OCI-LY1 (cell line): ENCODE data around the gene LIN28B.

Experiments used
- H2AFZ ChIP-seq: fragments of 200-600 bp; sonication (generic), shearing (Covaris generic); 2 replicates; pipeline ENCODE4 v1.6.0; 2014; ENCODE audit warnings: antibody characterized with exemption, mild to moderate bottlenecking, low read length
- H3F3A ChIP-seq: fragments of 200-600 bp; sonication (generic), shearing (Covaris generic); 2 replicates; pipeline ENCODE4 v1.6.0; 2014; ENCODE audit warnings: mild to moderate bottlenecking, antibody characterized with exemption, low read length, moderate library complexity; ENCODE audit not compliant: insufficient read depth
- H3K27ac ChIP-seq: fragments of 200-600 bp; sonication (generic); 2 replicates; pipeline ENCODE4 v1.5.1; 2014; ENCODE audit warnings: low read length, mixed run types, mild to moderate bottlenecking, low read depth; ENCODE audit not compliant: poor library complexity, severe bottlenecking
- H3K27me3 ChIP-seq: fragments of 200-600 bp; sonication (generic); 2 replicates; pipeline ENCODE4 v1.6.0; 2014; ENCODE audit warnings: antibody characterized with exemption, mild to moderate bottlenecking, low read length, moderate library complexity; ENCODE audit not compliant: insufficient read depth
- H3K36me3 ChIP-seq: fragments of 200-600 bp; sonication (generic); 2 replicates; pipeline ENCODE4 v1.6.1; 2014; ENCODE audit warnings: mild to moderate bottlenecking, antibody characterized with exemption, low read length, moderate library complexity, mixed read lengths; ENCODE audit not compliant: insufficient read depth
- H3K4me1 ChIP-seq: fragments of 200-600 bp; sonication (generic); 2 replicates; pipeline ENCODE4 v1.5.1; 2014; ENCODE audit warnings: mild to moderate bottlenecking, low read length, moderate library complexity; ENCODE audit not compliant: insufficient read depth, severe bottlenecking
- H3K4me2 ChIP-seq: fragments of 200-600 bp; sonication (generic), shearing (Covaris generic); 2 replicates; pipeline ENCODE4 v1.6.1; 2014; ENCODE audit warnings: low read length
- H3K4me3 ChIP-seq: fragments of 200-600 bp; sonication (generic); 2 replicates; pipeline ENCODE4 v1.5.1; 2014; ENCODE audit warnings: low read length, low read depth, mild to moderate bottlenecking, mixed read lengths; ENCODE audit not compliant: poor library complexity, severe bottlenecking
- H3K79me2 ChIP-seq: fragments of 200-600 bp; shearing (Covaris generic); 2 replicates; pipeline ENCODE4 v1.6.1; 2016; ENCODE audit warnings: mixed run types, low read length, mixed read lengths; ENCODE audit not compliant: insufficient read depth
- H3K9ac ChIP-seq: fragments of 200-600 bp; sonication (generic), shearing (Covaris generic); 2 replicates; pipeline ENCODE4 v1.6.1; 2014; ENCODE audit warnings: mild to moderate bottlenecking, low read length, mixed read lengths
- H3K9me2 ChIP-seq: fragments of 200-600 bp; sonication (generic), shearing (Covaris generic); 2 replicates; pipeline ENCODE4 v1.6.1; 2014; ENCODE audit warnings: low read depth, mild to moderate bottlenecking, low read length, mixed read lengths
- H3K9me3 ChIP-seq: fragments of 200-600 bp; shearing (Covaris generic); 2 replicates; pipeline ENCODE4 v1.6.1; 2014; ENCODE audit warnings: low read length, mixed read lengths
- H4K20me1 ChIP-seq: fragments of 200-600 bp; sonication (generic), shearing (Covaris generic); 2 replicates; pipeline ENCODE4 v1.6.0; 2016; ENCODE audit warnings: mild to moderate bottlenecking, low read length; ENCODE audit not compliant: insufficient read depth
- CTCF ChIP-seq: fragments of 200-600 bp; sonication (generic), shearing (Covaris generic); IDR thresholded peaks from 2 replicates; pipeline ENCODE4 v1.5.1; 2017; ENCODE audit warnings: mild to moderate bottlenecking, antibody characterized with exemption, low read length, moderate library complexity, mixed read lengths
- EZH2 ChIP-seq: fragments of 200-600 bp; sonication (generic), shearing (Covaris generic); IDR thresholded peaks from 2 replicates; pipeline ENCODE4 v1.8.0; 2017; ENCODE audit warnings: borderline replicate concordance, mixed run types, mild to moderate bottlenecking, antibody characterized with exemption, low read length, moderate library complexity, mixed read lengths

The LIN28B gene

GRCh38 chr6:104956731-104957294 is at the start of gene LIN28B:
Gene LIN28B, plus strand, starts transcription at chr6:104957107. Its CDS starts 144 bp downstream, at chr6:104957251.
- no peak within 1 kb of the TSS for H3K4me2 ChIP-seq
- no peaks in the 10 kb centered on the region for H4K20me1 ChIP-seq
- no peak within 1 kb of the TSS for H3K4me3 ChIP-seq
- H3F3A ChIP-seq = no peaks in the 10 kb centered on the region
- no peak within 1 kb of the TSS for H2AFZ ChIP-seq
- no peaks in the 10 kb centered on the region for H3K9me3 ChIP-seq
- H3K27ac ChIP-seq = no peak within 1 kb of the TSS
- H3K9me2 ChIP-seq = no peaks in the 10 kb centered on the region
- H3K4me1 ChIP-seq = no peaks in the 10 kb centered on the region
- no peak within 1 kb of the TSS for H3K9ac ChIP-seq
- no peaks in the 10 kb centered on the region for H3K79me2 ChIP-seq
- no peaks in the 10 kb centered on the region for H3K27me3 ChIP-seq
- TF ChIP-seq EZH2 (no peak), CTCF (no peak)
- no peaks in the 10 kb centered on the region for H3K36me3 ChIP-seq

GRCh38 chr6:104908031-104908887 is 48.6 kb upstream of the LIN28B start:
- Histone ChIP-seq H3K4me1 (no peaks in the 10 kb centered on the region), H3K4me3 (no peak overlapping the region), H2AFZ (no peak overlapping the region), H3K9me3 (no peaks in the 10 kb centered on the region), H3K27ac (no peak overlapping the region), H3F3A (no peaks in the 10 kb centered on the region), H3K27me3 (no peaks in the 10 kb centered on the region), H3K4me2 (no peak overlapping the region), H4K20me1 (no peaks in the 10 kb centered on the region), H3K36me3 (no peaks in the 10 kb centered on the region), H3K9me2 (no peaks in the 10 kb centered on the region), H3K9ac (no peak overlapping the region), H3K79me2 (no peaks in the 10 kb centered on the region)
- no peak for TF ChIP-seq CTCF
- no peak for TF ChIP-seq EZH2

- H3K27me3 ChIP-seq = no peaks in the 10 kb centered on the region
- H3K4me3 ChIP-seq = no peak overlapping the region
These were observed 47.9 kb upstream of the LIN28B start for GRCh38 chr6:104908888-104909525.

More at GRCh38 chr6:104908888-104909525, 47.9 kb upstream of the LIN28B start:
- H3K4me2 ChIP-seq = no peak overlapping the region
- no peaks in the 10 kb centered on the region for H3K9me2 ChIP-seq
- no peaks in the 10 kb centered on the region for H4K20me1 ChIP-seq
- H3K9me3 ChIP-seq = no peaks in the 10 kb centered on the region
- TF ChIP-seq EZH2 = no peak
- no peak for TF ChIP-seq CTCF
- no peaks in the 10 kb centered on the region for H3K36me3 ChIP-seq
- H3F3A ChIP-seq = no peaks in the 10 kb centered on the region
- H3K9ac ChIP-seq = no peak overlapping the region
- H3K27ac ChIP-seq = no peak overlapping the region
- H3K4me1 ChIP-seq = no peaks in the 10 kb centered on the region
- no peaks in the 10 kb centered on the region for H3K79me2 ChIP-seq
- no peak overlapping the region for H2AFZ ChIP-seq
